ENCODE data around the gene ELF2. TPM values are rescaled to one million over a fixed set of nuclear protein-coding genes. Genes with fewer than 3 reads are reported as not detected.

The ELF2 gene
- total and polyA plus RNA-seq, 2 of the 8 experiments (the other 6 are each of a cell fraction or from before 2014, with no cell fraction given), result 21.1 to 44.3 TPM

- no peak for TF ChIP-seq CBX5 (IDR thresholded peaks at IDR 0.05; ENCODE audit: low read depth, low read length)
- peak; percentile 80 to 85 for TF ChIP-seq SIN3A (conservative IDR thresholded peaks at IDR 0.05 in 1 of 2, IDR thresholded peaks at IDR 0.05 in 1 of 2; ENCODE audit: low read depth in 1 of 2, low read length in 2 of 2)
- TF ChIP-seq KDM4A (IDR thresholded peaks at IDR 0.05; ENCODE audit: low read depth, low read length, severe bottlenecking), result peak; percentile 70
- TF ChIP-seq MAX (IDR thresholded peaks at IDR 0.05), result peak; percentile 34; the same call in 1 of the 2 replicates
- no peak for TF ChIP-seq NANOG (IDR thresholded peaks at IDR 0.05; ENCODE audit: insufficient read depth, low read depth, low read length, poor library complexity, severe bottlenecking)
- TF ChIP-seq RFX5 (IDR thresholded peaks at IDR 0.05; ENCODE audit: borderline replicate concordance, low read depth, low read length), result no peak
- no peak for TF ChIP-seq SRF (IDR thresholded peaks at IDR 0.05; ENCODE audit: low read depth, low read length)
- TF ChIP-seq USF2 (IDR thresholded peaks at IDR 0.05; ENCODE audit: low read length), result no peak
- TF ChIP-seq E2F6 (IDR thresholded peaks at IDR 0.05), result peak; percentile 30
- TF ChIP-seq HDAC2 (IDR thresholded peaks at IDR 0.05; ENCODE audit: borderline replicate concordance in 1 of 2, low read depth in 2 of 2, low read length in 2 of 2), result peak in 1 of 2 experiments; percentile 74; a peak in 1 of 4 replicates
- no peak for TF ChIP-seq EZH2 (IDR thresholded peaks at IDR 0.05; ENCODE audit: low read depth, low read length, severe bottlenecking)
- no peak for TF ChIP-seq SP1 (IDR thresholded peaks at IDR 0.05; ENCODE audit: low read depth, low read length)
Observed at GRCh38 chr4:139176302-139177048, 543 bp downstream of the ELF2 start (continued).
